ENCODE data around the gene ANXA3.

- TF ChIP-seq CTCF (IDR thresholded peaks at IDR 0.05): no peak
- TF ChIP-seq POLR2A (IDR thresholded peaks at IDR 0.05): no peak
Observed at GRCh38 chr4:78578674-78579425, 27.3 kb downstream of the ANXA3 start.
